ENCODE data around the gene RNPC3.

DNA sequence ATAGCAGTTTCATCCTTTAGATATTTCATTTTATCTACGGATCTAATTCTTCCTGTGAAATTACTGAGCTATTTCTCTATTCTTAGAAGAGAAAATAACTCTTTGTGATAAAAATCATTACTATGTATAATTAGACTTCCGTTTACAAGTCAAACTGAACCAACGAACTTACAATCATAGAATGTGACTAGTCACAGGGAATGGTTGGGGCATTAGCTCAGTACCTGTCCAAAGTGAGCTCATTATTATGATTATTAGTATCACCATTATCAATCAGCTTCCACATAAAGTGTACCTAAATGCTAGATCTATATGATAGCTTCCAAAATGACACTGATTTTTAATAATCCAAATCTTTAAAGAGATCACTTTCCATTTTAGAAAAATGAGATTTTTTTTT, 58.4 kb downstream of the RNPC3 start:
- no peak for TF ChIP-seq POLR2A (IDR thresholded peaks at IDR 0.05)
- TF ChIP-seq, protein P1, sequence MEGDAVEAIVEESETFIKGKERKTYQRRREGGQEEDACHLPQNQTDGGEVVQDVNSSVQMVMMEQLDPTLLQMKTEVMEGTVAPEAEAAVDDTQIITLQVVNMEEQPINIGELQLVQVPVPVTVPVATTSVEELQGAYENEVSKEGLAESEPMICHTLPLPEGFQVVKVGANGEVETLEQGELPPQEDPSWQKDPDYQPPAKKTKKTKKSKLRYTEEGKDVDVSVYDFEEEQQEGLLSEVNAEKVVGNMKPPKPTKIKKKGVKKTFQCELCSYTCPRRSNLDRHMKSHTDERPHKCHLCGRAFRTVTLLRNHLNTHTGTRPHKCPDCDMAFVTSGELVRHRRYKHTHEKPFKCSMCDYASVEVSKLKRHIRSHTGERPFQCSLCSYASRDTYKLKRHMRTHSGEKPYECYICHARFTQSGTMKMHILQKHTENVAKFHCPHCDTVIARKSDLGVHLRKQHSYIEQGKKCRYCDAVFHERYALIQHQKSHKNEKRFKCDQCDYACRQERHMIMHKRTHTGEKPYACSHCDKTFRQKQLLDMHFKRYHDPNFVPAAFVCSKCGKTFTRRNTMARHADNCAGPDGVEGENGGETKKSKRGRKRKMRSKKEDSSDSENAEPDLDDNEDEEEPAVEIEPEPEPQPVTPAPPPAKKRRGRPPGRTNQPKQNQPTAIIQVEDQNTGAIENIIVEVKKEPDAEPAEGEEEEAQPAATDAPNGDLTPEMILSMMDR (IDR thresholded peaks at IDR 0.05), result no peak
- no peak for TF ChIP-seq EP300 (IDR thresholded peaks at IDR 0.05; ENCODE audit: low read depth)
- no peak for TF ChIP-seq POLR2AphosphoS5 (IDR thresholded peaks at IDR 0.05)
